Endothelial cell of umbilical vein (primary cell): Measurements from ENCODE around the gene ERBB4. TPM values are rescaled to one million over a fixed set of nuclear protein-coding genes. Genes with fewer than 3 reads are reported as not detected.

Source experiments
- BruUV-seq: library from RNA; stranded (reverse); fragments of 400-500 nt; replicated peaks from 2 replicates; lab custom pipeline; 2021; lab: Mats Ljungman, UMichigan
- CTCF ChIA-PET: fragments of 300-600, 350-600 bp; sonication (Branson Sonifier 250); formaldehyde crosslinking; loops from one replicate; lab custom pipeline; 2021; ENCODE audit warnings: antibody characterized with exemption, inconsistent platforms; lab: Charles Lee
- POLR2A ChIA-PET: fragments of 300-600, 350-600 bp; sonication (Branson Sonifier 250); formaldehyde crosslinking; loops from one replicate; lab custom pipeline; 2021; ENCODE audit warnings: antibody characterized with exemption, inconsistent platforms; lab: Charles Lee
- DNase-seq: peaks from one replicate; pipeline ENCODE4 v3.0.0-alpha.2; 2011; ENCODE audit warnings: low read depth, low spot score
- FAIRE-seq: peaks from 2 replicates; lab custom pipeline; 2011; peaks lifted over from hg19 to GRCh38; lab: Jason Lieb, UNC
- H2AFZ ChIP-seq: 2 replicates; pipeline ENCODE4 v1.6.0; 2012; ENCODE audit warnings: low read depth, low read length, control low read depth, inconsistent platforms
- H3K27ac ChIP-seq: 2 replicates; pipeline ENCODE4 v1.5.1; 2011; ENCODE audit warnings: low read depth, mild to moderate bottlenecking, control low read depth, low read length, moderate library complexity; ENCODE audit not compliant: insufficient read depth
- H3K27me3 ChIP-seq, 2 experiments: 2 replicates each; pipeline versions ENCODE4 v1.6.0 to v1.6.1; 2011; ENCODE audit warnings: low read length in 2 of 2, mixed read lengths in 1 of 2; ENCODE audit not compliant: control insufficient read depth in 2 of 2, insufficient read depth in 2 of 2
- H3K36me3 ChIP-seq, 2 experiments: 2 replicates in 1 of 2; 3 replicates in 1 of 2; pipeline ENCODE4 v1.5.1; 2011; ENCODE audit warnings: low read length in 2 of 2, mild to moderate bottlenecking in 1 of 2, moderate library complexity in 1 of 2; ENCODE audit not compliant: control insufficient read depth in 2 of 2, insufficient read depth in 2 of 2; ENCODE audit errors: extremely low read depth in 1 of 2
- H3K4me1 ChIP-seq: 3 replicates; pipeline ENCODE4 v1.5.1; 2011; ENCODE audit warnings: mild to moderate bottlenecking, low read length; ENCODE audit not compliant: control insufficient read depth, insufficient read depth; ENCODE audit errors: extremely low read depth
- H3K4me2 ChIP-seq: 2 replicates; pipeline ENCODE4 v1.6.1; 2011; ENCODE audit warnings: low read length, control low read depth, mixed read lengths; ENCODE audit not compliant: insufficient read depth
- H3K4me3 ChIP-seq, 3 experiments: fragments of 200-600 bp in 1 of 3; sonication (generic), shearing (Covaris generic) in 1 of 3; replicated peaks in 1 of 3; 2 replicates each; pipeline ENCODE4 v1.5.1; 2011 to 2016; ENCODE audit warnings: control low read depth in 3 of 3, low read length in 3 of 3, mild to moderate bottlenecking in 2 of 3, inconsistent platforms in 1 of 3, low read depth in 1 of 3, moderate library complexity in 1 of 3; ENCODE audit not compliant: insufficient read depth in 1 of 3
- H3K79me2 ChIP-seq: 2 replicates; pipeline ENCODE4 v1.6.0; 2012; ENCODE audit warnings: low read length, inconsistent platforms; ENCODE audit not compliant: control insufficient read depth, insufficient read depth
- H3K9ac ChIP-seq: replicated peaks from 2 replicates; pipeline ENCODE3; 2011; ENCODE audit warnings: low read length, control low read depth; ENCODE audit not compliant: insufficient read depth; ENCODE audit errors: extremely low read depth
- H3K9me1 ChIP-seq: replicated peaks from 3 replicates; pipeline ENCODE4 v1.6.0; 2011; ENCODE audit warnings: mild to moderate bottlenecking, low read length; ENCODE audit not compliant: control insufficient read depth, insufficient read depth; ENCODE audit errors: extremely low read depth
- H3K9me3 ChIP-seq: replicated peaks from 2 replicates; pipeline ENCODE4 v1.5.1; 2012; ENCODE audit warnings: low read length, inconsistent platforms; ENCODE audit not compliant: control insufficient read depth, insufficient read depth
- H4K20me1 ChIP-seq: replicated peaks from 2 replicates; pipeline ENCODE3; 2011; ENCODE audit warnings: mild to moderate bottlenecking, low read length; ENCODE audit not compliant: control insufficient read depth, insufficient read depth; ENCODE audit errors: extremely low read depth
- EZH2 ChIP-seq: IDR thresholded peaks from 2 replicates; pipeline ENCODE4 v1.6.1; 2012; ENCODE audit warnings: borderline replicate concordance, low read depth, mild to moderate bottlenecking, moderate library complexity, low read length, inconsistent platforms; ENCODE audit not compliant: severe bottlenecking
- FOS ChIP-seq: IDR thresholded peaks from 2 replicates; pipeline ENCODE4 v1.6.1; 2011; ENCODE audit warnings: mild to moderate bottlenecking, low read length, moderate library complexity, borderline replicate concordance; ENCODE audit not compliant: insufficient read depth
- GATA2 ChIP-seq: IDR thresholded peaks from 2 replicates; pipeline ENCODE4 v1.7.0; 2011; ENCODE audit warnings: low read depth, mild to moderate bottlenecking, moderate library complexity, mixed read lengths, low read length; ENCODE audit not compliant: insufficient read length, insufficient read depth
- JUN ChIP-seq: IDR thresholded peaks from 2 replicates; pipeline ENCODE4 v1.6.1; 2011; ENCODE audit warnings: borderline replicate concordance, low read depth; ENCODE audit not compliant: insufficient read length, insufficient read depth
- MYC ChIP-seq: IDR thresholded peaks from one replicate; pipeline ENCODE4 v1.6.1; 2011; ENCODE audit warnings: mild to moderate bottlenecking, low read depth, low read length
- POLR2A ChIP-seq: IDR thresholded peaks from 2 replicates; pipeline ENCODE4 v1.6.1; 2012; ENCODE audit warnings: low read depth, mild to moderate bottlenecking, control low read depth, low read length
- POLR2AphosphoS5 ChIP-seq: IDR thresholded peaks from 2 replicates; pipeline ENCODE4 v1.6.1; 2012; ENCODE audit warnings: low read depth, mild to moderate bottlenecking, control low read depth, low read length, moderate library complexity; ENCODE audit not compliant: insufficient read depth
- dilution Hi-C: fragments of 300-500 bp; cut with MboI; formaldehyde crosslinking; loops from one replicate; pipeline ENCODE4 v1.15.0; 2019; ENCODE audit warnings: low sequenced_read_pairs; ENCODE audit not compliant: extremely low pct_ligation_motif_present
- intact Hi-C: fragments of 100-400 bp; cut with micrococcal nuclease; formaldehyde crosslinking; loops from one replicate; pipeline ENCODE4 v1.10.0; 2022
- polyA plus RNA-seq, 4 experiments: library from polyadenylated mRNA; depleted of rRNA in 3 of 4; stranded (reverse) in 3 of 4; unstranded in 1 of 4; fragments of >200 nt; gene quantifications; 2 replicates each; pipeline versions ENCODE4 v1.2.1 to v1.2.3, GENCODE V29; 2011 to 2012; ENCODE audit warnings: missing spikeins in 1 of 4
- total RNA-seq: library from RNA; stranded (reverse); gene quantifications from 2 replicates; pipeline ENCODE4 v1.2.3, GENCODE V29; 2021
- TF ChIP-seq, protein P1 (sequence below), 2 donors: IDR thresholded peaks; 1 replicate in 1 of 2; 2 replicates in 1 of 2; pipeline ENCODE4 v1.5.1; 2011; ENCODE audit warnings: low read length in 2 of 2, mild to moderate bottlenecking in 2 of 2, moderate library complexity in 2 of 2, control low read depth in 1 of 2, inconsistent platforms in 1 of 2, low read depth in 1 of 2; ENCODE audit not compliant: insufficient read depth in 1 of 2; ENCODE audit errors: extremely low read depth in 1 of 2
- TF ChIP-seq, protein P2 (sequence below): IDR thresholded peaks from 2 replicates; pipeline ENCODE4 v1.6.1; 2011; ENCODE audit not compliant: insufficient read depth, insufficient read length

ERBB4 gene
- total and polyA plus RNA-seq, 2 donors (not counting 3 experiments of a cell fraction or from before 2014, with no cell fraction given), result 0.01 to 0.27 TPM

DNA sequence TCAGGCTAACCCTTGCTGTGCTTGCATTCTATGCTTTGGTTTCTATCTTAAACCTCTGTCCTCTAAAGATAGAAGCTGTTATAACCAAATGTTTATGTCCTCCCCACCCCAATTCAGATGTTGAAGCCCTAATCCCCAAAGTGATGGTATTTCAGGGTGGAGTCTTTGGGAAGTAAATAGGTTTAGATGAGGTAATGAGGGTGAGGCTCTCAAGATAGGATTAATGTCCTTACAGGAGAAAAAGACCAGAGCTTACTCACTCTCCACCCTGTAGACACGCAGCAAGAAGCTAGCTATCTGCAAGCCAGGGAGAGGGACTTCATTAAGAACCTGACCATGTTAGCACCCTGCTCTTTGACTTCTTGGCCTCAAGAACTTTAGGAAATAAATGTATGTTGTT is 362.5 kb downstream of the ERBB4 start:
- dilution Hi-C loops, result no loop called here
- no peaks in the 10 kb centered on the region for H3K79me2 ChIP-seq
- H3K27ac ChIP-seq, result no peak overlapping the region
- no peak for DNase-seq
- no peak overlapping the region for H3K4me3 ChIP-seq
- no peaks in the 10 kb centered on the region for H3K9me3 ChIP-seq
- peaks cover 15% of the 10 kb centered on the region for H3K4me1 ChIP-seq
- ChIA-PET POLR2A (no interaction called here), CTCF (interaction anchor here (0.7 to 1.3 kb wide), 3 partner anchors 24 to 80 kb away, joined by 3 to 5 read pairs (median 3); no protein-coding TSS in a partner anchor)
- H3K4me2 ChIP-seq, result no peak overlapping the region
- TF ChIP-seq EZH2 (no peak), MYC (no peak), POLR2A (no peak), POLR2AphosphoS5 (no peak), FOS (no peak), GATA2 (no peak), JUN (no peak)
- TF ChIP-seq, protein P1, sequence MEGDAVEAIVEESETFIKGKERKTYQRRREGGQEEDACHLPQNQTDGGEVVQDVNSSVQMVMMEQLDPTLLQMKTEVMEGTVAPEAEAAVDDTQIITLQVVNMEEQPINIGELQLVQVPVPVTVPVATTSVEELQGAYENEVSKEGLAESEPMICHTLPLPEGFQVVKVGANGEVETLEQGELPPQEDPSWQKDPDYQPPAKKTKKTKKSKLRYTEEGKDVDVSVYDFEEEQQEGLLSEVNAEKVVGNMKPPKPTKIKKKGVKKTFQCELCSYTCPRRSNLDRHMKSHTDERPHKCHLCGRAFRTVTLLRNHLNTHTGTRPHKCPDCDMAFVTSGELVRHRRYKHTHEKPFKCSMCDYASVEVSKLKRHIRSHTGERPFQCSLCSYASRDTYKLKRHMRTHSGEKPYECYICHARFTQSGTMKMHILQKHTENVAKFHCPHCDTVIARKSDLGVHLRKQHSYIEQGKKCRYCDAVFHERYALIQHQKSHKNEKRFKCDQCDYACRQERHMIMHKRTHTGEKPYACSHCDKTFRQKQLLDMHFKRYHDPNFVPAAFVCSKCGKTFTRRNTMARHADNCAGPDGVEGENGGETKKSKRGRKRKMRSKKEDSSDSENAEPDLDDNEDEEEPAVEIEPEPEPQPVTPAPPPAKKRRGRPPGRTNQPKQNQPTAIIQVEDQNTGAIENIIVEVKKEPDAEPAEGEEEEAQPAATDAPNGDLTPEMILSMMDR (IDR thresholded peaks at IDR 0.05; ENCODE audit: extremely low read depth in 1 of 2, insufficient read depth in 1 of 2, low read depth in 1 of 2, low read length in 2 of 2), result no peak
- TF ChIP-seq, protein P2, sequence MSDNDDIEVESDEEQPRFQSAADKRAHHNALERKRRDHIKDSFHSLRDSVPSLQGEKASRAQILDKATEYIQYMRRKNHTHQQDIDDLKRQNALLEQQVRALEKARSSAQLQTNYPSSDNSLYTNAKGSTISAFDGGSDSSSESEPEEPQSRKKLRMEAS, result no peak
- FAIRE-seq, result no peak
- H3K27me3 ChIP-seq, result no peaks in the 10 kb centered on the region
- H4K20me1 ChIP-seq, result no peaks in the 10 kb centered on the region
- no peak overlapping the region for H2AFZ ChIP-seq
- no peaks in the 10 kb centered on the region for H3K9me1 ChIP-seq
- no TSS peak for BruUV-seq
- no peak overlapping the region for H3K9ac ChIP-seq
- intact Hi-C loops, result no loop called here
- no peaks in the 10 kb centered on the region for H3K36me3 ChIP-seq
